Stimulated activated CD4-positive, alpha-beta T cell treated with anti-CD3 and anti-CD28 coated beads, TNF-alpha, amount 100 ng/mL, for 48 hours (primary cell): Measurements from ENCODE around the gene TMCC2.

Experiments
- DNase-seq, 3 donors: peaks; one replicate each; pipeline ENCODE4 v3.0.0-alpha.2; 2020; ENCODE audit warnings: low read depth in 3 of 3

Gene TMCC2

DNA sequence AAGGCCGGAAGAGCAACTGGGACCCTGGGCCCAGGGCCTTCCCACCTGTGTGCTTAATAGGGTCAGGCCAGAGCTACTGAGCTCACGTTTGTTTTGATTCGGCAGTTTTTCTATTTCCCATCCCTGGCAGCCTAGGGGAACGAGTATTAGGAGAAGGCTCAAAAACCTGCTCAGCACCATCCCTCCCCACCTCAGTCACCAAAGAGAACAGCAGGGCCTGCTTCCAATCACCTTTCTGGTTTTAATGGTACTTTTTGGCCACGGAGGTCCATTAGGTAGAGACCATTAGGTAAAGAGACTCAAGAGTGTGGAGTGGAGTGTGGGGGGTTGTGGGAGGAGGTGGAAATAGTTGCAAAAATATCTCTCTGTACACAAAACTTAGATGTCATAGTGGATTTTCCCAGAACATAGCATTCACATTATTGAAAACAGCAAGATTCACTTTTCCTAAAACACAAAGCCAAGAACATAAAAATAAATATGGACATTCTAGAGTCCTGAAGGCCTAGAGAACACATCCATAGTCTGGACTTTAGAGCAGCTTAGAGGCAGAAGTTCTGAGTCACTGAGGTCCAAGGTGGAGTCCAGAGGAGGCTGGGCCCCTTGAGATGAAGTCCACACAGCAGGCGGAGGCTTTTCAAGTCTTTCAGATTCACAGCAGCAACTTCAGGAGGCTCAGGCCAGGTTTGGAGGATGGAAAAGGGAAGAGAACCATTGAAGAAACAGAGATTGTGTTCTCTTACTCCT lies 74.3 kb downstream of the TMCC2 start:
- DNase-seq, result no peak

DNA sequence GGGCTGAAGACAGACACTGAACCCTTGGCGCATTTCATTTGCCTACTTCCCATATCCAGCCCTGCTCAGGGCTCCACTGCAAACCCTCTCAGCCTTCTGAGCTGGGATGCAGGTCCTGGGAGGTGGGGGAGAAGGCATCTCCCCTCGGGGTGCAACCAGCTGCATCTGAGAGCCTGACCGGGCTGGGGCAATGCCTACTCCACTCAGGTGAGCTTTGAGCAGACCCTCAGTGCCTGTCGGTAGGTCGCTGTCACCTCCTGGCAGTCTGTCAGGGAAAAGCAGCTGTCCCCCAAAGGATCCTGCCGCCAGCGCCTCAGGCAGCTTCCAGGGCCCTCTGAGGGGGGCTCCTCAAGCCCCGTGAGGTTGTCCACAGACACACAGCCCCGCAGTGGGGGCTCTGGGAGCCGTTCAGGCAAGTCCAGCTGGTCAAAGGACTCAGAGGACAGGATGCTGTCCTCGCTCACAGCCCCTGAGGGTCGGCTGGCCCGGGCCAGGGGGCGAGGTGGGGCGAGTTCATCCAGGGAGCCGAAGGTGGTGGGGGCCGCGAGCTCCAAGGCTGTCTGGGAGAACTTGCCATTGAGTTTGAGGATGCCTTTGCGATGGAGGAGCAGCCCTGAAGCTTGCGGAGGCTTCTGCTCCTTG lies 75.6 kb downstream of the TMCC2 start:
- DNase-seq, result no peak

GRCh38 chr1:205304046-205304694 lies 76.4 kb downstream of the TMCC2 start:
- DNase-seq, result no peak

DNA sequence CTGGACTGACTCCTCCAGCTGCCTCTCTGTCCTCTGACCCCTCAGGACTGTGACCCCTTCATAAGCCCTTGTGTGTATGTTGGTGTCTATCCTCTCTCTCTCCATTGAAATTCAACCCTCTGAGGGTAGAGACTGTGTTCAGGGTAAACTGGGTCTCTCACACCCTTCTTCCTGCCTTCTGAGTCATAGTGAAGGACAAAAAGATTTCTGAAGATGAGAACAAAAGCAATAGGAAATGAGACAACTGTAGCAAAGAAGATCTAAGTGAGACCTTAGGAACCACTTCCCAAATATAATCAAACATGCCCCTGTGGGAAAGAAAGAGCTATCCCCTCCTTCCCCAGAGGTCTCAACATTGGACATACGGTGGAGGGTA lies 76.9 kb downstream of the TMCC2 start:
- DNase-seq, result no peak

GRCh38 chr1:205306929-205307566 lies 79.3 kb downstream of the TMCC2 start:
- no peak for DNase-seq

DNA sequence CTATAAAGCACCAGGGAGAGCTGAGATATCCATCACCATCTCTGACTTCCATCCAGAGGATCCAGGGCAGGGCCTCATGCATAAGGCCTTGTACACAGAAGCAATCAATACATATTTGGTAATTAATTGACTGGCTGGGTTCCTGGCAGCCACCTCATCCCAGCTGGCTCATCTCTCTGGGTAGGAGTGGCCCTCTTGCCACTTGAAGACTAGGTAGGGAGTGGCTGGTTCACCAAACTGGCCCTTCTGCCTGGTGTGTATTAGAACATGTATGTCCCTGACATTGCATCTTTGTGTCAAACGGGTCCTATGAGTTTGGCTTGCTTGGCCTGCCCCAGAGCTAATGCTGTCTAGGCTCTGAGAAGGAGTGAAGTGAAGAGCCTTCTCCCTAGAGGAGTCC lies 82.0 kb downstream of the TMCC2 start:
- DNase-seq, result no peak

- DNase-seq, result no peak
Observed at GRCh38 chr1:205310976-205311704, 83.4 kb downstream of the TMCC2 start.

DNA sequence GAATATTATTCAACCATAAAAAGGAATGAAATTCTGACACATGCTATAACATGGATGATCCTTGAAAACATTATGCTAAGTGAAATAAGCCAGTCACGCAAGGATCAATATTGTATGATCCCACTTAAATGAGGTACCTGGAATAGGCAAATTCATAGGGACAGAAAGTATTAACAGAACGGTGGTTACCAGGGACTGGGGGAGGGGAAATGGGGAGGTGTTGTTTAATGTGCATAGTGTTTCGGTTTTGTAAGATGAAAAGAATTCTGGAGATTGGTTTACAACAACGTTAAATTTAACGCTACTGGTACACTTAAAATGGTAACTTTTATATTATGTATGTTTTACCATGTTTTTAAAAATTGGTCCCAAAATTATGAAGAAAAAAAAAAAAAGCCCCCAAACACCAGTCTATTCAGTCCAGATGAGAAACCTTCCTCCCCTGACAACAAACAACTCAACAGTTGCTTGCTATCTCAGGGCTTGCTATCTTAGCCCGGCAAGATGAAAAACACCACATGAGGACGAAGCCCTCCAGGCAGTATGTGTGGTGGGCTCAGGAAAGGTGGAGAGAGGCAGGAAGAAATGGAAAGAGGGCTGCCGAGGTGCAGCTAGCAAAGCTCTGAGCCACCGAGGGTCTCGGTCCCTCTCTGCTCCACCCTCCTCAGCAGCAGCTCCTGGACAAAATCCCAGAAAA lies 85.3 kb downstream of the TMCC2 start:
- no peak for DNase-seq

DNA sequence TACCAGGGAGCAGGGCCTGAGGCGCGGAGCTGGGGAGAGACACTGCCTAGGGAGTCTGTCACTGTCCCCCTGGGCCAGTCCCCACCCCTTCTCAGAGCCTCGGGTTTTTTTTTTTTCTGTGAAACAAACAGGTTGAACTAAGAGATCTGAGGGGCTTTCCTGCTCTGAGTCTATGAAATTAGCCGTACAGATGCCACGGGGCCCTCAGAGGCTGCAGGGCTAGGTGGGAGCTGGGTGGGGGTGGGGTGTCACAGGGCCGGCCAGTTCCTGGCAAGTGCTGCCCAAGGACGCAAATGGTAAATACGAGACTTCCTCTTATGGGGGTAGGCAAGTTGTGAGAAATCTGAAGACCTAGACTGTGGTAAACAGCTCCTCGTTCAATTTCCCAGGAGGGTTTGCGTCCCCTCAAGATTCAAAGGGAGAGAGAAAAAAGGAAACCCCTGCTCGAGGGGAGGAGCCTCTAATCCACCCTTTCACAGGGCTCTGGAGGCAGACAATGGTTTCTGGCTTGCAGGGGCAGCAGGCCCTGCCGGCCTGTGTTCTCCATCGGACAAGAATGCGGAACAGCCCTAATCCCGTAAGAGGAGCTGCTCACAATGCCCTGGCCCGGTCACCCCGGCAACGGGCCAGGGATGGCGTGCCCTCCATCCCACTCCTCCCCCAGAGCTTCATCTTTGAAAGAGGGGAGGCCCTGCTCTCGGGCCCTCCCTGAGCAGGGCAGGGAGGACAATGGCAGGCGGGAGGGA lies 86.0 kb downstream of the TMCC2 start:
- DNase-seq, result peak in 1 of 3 donors; percentile 25

- no peak for DNase-seq
Observed at GRCh38 chr1:205315008-205315618, 87.4 kb downstream of the TMCC2 start.

- no peak for DNase-seq
Observed at GRCh38 chr1:205316161-205316566, 88.4 kb downstream of the TMCC2 start.

- no peak for DNase-seq
Observed at GRCh38 chr1:205317311-205317917, 89.7 kb downstream of the TMCC2 start.

DNA sequence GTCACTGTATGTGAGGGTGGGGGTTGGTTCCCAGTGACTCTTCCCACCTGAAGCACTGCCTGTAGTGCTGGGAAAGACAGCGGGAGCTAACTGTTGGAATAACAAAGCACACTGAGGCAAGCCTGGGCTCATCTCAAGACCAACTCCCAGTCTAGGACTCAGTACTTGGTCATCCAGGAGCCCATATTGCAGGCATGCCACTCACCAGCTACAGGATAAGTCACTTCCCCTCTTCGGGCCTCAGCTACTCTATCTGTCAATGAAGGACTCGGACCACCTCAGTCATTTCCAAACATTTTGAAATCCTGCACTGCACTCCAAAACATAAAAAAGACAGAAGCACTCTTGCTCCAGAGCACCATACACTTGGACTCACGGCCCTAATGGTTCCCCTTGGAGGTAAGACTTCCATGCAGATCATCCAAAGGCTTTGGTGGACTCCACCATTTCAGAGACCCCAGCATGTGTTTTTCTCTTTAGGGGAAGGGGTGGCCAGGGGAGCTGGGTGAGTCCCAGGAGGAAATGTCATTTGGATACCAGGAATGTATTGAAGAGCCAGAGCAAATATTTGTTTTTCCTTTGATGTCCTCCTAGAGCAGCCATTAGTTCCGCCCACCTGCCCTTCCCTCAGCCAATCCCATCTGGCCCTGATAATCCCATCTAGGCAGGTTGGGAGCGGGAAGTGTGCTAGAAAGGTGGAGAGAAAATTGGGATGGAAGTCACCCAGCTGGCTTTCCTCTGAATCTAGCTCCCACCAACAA lies 90.7 kb downstream of the TMCC2 start:
- no peak for DNase-seq

DNA sequence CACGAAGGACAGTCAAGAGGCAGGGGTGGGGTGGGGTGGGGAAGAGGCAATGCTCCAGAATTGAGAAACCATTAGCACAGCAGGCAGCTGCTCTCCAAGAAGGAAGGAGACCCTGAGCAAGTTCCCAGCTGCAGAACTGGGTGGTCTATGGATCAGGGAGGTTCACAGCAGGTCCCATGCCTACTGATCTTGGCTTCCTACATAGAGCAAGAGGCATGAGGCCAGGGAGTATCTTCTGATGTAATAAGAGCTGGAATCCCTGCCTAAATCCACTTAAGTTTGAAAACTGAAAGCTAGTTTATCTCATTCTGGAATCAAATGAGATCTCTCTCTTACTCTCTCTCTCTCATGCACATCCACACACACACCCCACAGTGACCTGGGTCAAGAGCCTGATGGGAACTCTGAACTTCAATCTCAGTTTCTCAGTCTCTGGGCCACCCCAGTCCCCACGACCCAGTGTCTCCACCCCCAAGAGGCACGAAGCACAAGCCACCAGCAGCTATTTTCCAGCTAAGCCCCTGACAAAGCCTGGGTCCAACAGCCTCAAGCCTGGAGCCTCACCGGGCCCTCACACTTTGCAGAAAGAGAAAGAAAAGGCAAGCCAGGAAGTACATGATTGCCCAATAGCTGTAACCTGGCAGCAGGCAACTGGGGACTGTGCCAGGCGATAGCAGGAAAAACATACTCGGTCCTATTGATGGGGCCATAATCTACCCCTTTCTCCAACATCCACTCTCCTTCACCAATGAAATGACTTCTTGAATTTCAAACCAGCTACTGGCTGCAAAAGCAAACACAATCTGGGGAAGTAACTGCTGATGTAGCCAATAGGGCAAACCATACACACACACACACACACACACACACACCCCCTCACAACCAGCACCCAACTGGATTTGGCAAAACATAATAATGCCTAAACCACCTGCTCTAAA lies 91.6 kb downstream of the TMCC2 start:
- DNase-seq, result peak in 1 of 3 donors; percentile 20

DNA sequence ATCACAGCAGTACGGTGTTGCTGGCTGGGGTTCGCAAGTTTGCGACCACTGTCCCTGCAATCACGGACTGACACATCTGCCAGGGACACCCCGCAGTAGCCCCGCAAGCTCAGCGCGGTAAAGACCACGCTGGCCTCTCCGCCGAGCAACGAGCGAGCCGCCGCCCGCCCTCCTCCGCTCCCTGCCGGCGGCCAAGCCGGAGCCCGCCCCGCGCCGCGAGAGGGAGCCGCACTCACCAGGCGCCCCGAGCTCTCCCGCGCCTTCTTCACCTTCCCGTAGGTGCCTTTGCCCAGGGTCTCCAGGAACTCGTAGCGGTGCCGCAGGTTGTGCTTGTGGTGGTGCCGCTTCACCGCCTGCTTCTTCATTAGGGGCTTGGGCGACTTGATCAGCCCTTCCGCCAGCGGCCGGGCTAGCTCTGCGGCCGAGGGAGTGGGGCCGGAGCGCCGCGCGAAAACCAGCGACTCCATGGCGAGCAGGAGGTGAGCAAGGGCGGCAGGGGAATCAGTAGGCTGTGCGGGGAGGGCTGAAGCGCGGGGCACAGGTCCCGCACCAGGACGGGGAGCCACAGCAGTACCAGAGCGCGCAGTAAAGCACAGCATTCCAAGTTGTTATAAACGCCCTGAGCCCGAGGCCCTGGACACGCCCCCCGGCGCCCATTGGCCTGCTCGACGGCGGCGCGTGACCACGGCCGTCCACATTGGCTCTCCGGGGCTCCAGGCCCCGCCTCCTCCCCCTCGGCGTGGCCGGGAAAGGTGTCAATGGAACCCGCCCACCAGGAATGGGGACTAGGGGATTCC lies 93.6 kb downstream of the TMCC2 start, which contains the start of gene NUAK2:
Gene NUAK2 (minus strand): TSS at position 584 of the 797 bp plus-strand sequence. CDS start 117 bp downstream, at position 467.
- DNase-seq, result peak; percentile 62 to 84 (median 66)

GRCh38 chr1:205321959-205322283 lies 94.2 kb downstream of the TMCC2 start:
- no peak for DNase-seq
